HUDEP-2 (cell line): ENCODE results near the gene AGPS.
"Not testable (repeated sequence)": the region's sequence is repeated elsewhere in the genome, so short reads cannot be mapped to it uniquely, and the experiment has no call there.

Source experiments
- DNase-seq, 76 experiments: peaks; one replicate each; lab custom pipeline; 2025; ENCODE audit not compliant: unreplicated experiment in 76 of 76; lab: John Stamatoyannopoulos, UW

AGPS gene

GRCh38 chr2:177392373-177393202 lies at the start of gene AGPS:
Gene AGPS (plus strand): TSS chr2:177392773. CDS start chr2:177392790, 17 bp downstream.
- DNase-seq: peak in 74 of 76 experiments; percentile 10 to 86 (median 62)

- DNase-seq: no peak
Measured at GRCh38 chr2:177343773-177344172, 48.8 kb upstream of the AGPS start.

GRCh38 chr2:177344316-177344715 lies 48.3 kb upstream of the AGPS start:
- no peak for DNase-seq

GRCh38 chr2:177346192-177346591 lies 46.4 kb upstream of the AGPS start:
- DNase-seq: no peak

GRCh38 chr2:177347570-177347969 lies 45.0 kb upstream of the AGPS start:
- DNase-seq: no peak

- no peak for DNase-seq
Measured at GRCh38 chr2:177348118-177348654, 44.4 kb upstream of the AGPS start.

- no peak for DNase-seq
Measured at GRCh38 chr2:177348733-177349693, 43.6 kb upstream of the AGPS start.

- DNase-seq: not testable (repeated sequence)
Measured at GRCh38 chr2:177350624-177351023, 41.9 kb upstream of the AGPS start.

GRCh38 chr2:177351121-177351520 lies 41.5 kb upstream of the AGPS start:
- DNase-seq: not testable (repeated sequence)

GRCh38 chr2:177352441-177353186 lies 40.0 kb upstream of the AGPS start:
- DNase-seq: no peak

GRCh38 chr2:177353187-177353478 lies 39.4 kb upstream of the AGPS start:
- DNase-seq: no peak

GRCh38 chr2:177354541-177354940 lies 38.0 kb upstream of the AGPS start:
- DNase-seq: not testable (repeated sequence)

- no peak for DNase-seq
Measured at GRCh38 chr2:177355874-177356273, 36.7 kb upstream of the AGPS start.

GRCh38 chr2:177359836-177360595 lies 32.6 kb upstream of the AGPS start:
- no peak for DNase-seq

GRCh38 chr2:177362499-177362898 lies 30.1 kb upstream of the AGPS start:
- no peak for DNase-seq

- DNase-seq: no peak
Measured at GRCh38 chr2:177363332-177363731, 29.2 kb upstream of the AGPS start.

- not testable (repeated sequence) for DNase-seq
Measured at GRCh38 chr2:177365764-177366163, 26.8 kb upstream of the AGPS start.

- DNase-seq: not testable (repeated sequence)
Measured at GRCh38 chr2:177368023-177368422, 24.6 kb upstream of the AGPS start.

- no peak for DNase-seq
Measured at GRCh38 chr2:177379354-177379753, 13.2 kb upstream of the AGPS start.

GRCh38 chr2:177380181-177380580 lies 12.4 kb upstream of the AGPS start:
- no peak for DNase-seq
